NCI-H187 (cell line): ENCODE measurements around the gene MN1.

Source experiments
- DNase-seq, 2 experiments: peaks; one replicate each; lab custom pipeline; 2025; lab: John Stamatoyannopoulos, UW

The MN1 gene

DNA sequence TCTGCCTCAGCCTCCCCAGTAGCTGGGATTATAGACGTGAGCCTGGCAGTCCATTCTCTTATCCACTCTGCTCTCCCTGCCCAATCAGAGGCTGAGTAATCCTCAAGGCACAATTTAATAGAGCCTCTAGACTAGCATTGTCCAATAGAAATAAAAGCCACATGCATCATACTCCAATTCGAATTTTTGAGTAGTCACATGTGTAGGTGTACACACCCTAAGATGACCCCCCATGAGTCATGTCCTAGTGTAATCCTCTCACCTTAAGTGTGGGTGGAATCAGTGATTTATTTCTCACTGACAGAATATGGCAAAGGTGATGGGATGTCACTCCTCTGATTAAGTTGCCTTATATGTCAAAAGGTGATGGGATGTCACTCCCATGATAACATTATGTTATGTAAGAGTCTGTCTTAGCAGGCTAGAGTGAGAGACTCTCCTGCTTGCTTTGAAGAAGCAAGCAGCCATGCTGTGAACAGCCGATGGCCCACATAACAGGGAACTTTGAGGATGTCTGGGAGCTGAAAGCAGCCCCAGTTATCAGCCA, 61.3 kb downstream of the MN1 start:
- no peak for DNase-seq

DNA sequence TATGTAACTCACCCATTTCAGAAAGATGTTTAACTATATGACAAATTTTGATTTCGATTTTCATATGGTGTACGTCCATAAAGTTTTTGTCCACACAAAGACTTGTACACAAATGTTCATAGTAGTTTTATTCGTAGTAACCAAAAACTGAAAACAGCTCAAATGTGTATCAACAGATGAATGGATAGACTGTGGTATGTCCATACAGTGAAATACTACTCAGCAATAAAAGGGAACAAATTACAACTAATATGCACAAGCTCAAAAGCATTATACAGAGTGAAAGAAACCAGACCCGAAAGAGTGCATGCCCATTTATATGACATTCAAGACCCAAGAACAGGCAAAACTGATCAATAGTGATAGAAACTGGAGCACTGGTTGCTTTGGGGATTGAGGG, 64.0 kb downstream of the MN1 start:
- DNase-seq = no peak

DNA sequence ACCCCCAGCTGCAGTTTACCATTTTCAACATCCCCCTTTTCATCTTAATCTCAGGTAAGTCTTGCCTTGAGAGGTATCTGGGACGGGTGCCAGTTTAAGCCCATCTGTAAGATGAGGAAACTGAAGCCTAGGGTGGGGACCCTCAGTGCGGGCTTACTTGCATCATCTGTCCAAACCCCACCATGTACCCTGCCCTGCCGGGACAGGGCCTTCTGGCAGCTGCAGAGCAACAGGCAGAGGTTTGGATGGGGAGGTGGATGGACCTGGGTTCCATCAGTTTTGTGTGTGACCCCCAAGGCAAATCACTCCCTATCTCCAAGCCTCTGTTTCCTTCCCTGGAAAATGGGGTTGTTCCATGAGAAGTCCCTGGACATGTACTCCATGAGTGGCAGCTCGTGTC, 67.5 kb downstream of the MN1 start:
- DNase-seq = no peak

DNA sequence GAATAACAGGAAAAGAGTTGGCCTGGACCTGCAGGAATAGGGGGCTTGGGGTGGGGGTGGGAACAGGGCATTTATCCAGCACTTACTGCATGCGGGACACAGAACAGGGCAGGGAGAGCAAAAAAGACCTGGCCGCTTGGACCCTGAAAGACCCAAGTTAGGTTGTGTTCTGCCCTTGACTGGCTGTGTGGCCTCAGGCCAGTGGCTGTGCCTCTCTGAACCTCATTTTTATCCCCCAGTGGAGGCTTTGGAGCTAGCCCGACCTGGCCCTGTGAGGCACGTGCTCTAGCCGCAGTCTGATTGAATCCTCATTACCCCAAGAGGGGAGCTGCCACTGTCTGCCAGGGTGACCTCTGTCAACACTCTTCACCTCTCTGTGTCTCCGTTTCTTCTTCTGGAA, 68.7 kb downstream of the MN1 start:
- no peak for DNase-seq

DNA sequence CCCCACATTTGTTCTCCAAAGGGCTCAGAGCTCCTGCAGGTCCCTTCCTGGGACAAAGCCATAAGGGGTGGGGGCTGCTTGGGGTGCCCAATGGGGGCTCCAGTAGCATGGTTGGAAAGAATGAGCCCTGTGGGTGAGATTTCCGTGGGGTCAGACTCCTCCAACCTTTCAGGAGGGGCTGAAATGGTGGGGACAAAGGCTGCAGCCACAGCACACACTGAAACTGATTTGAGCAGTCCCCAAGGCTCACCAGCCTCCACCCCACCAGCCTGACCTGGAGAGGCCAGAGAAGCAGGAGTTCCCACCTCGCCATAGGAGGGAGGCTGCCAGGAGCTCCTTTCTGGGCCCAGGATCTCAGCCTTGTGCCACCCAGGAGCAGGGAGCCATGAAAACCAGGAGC, 69.2 kb downstream of the MN1 start:
- no peak for DNase-seq

DNA sequence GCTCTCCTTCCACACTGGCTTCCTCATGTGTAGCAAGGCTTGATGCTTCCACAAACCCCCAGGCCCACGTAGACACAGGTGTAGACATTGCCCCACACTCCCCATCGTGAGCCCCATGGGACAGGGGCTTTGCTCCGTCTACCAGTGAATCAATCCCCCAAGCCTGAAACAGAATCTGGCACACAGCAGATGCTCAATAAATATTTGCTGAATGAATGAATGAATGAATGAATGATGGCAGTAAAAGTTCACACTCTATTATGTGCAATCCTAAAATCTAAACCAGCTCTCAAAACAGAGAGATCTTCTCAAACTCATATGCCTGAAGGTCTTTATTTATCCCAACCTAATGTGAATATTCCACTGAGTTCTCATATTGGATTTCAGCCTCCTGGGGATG, 69.9 kb downstream of the MN1 start:
- no peak for DNase-seq

DNA sequence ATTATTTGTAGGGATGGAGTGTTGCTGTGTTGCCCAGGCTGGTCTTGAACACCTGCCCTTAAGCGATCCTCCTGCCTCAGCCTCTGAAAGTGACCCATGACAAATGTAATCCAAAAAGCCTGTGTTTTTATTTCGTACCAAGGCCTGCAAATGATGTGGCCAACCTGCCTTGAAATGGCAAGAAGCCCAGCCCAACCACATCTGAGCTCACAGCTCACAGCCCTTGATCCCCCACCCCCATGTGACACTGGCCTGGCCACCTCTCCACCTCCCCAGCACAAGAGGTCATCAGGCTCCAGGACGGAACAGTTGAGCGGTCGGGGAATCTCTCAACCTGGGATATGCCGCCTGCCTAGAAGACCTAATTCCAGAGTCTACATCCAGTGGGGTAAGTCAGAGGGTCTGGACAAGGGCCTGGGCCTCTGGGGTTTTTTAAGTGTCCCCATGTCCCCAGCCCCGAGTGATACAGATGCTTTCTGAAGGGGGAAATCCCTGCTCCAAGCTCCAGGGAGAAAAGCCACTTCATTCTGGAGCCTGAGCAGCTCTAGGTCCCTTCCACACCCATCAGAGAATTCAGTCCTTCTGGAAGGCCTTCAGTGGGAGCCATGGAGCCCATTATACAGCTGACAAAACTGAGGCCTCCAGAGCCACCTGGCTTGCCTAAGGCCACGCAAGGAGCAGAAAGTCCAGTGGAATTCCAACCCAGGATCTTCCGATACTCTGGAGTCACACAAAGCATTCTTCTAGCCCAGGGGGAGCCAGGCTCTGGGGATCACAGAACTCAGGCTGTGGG, 70.7 kb downstream of the MN1 start:
- no peak for DNase-seq

DNA sequence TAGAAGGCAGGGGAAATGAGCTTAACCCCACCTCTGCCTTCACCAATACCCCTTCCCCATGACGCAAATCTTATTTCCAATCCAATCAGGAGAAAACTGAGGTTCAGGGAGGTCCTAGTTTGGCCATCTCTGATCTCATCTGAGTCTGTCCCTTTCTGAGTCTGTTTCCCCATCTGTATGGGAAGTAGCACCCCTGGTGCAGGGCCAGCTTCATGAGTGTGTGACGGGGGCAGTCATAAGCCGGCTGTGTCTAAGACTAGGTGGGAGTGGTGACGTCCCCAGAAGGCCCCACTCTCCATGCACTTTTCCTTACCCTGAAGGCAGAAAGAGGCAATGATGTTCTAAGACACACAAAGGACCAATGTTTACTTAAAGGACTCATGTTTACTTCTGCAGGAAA, 72.3 kb downstream of the MN1 start:
- DNase-seq = no peak

DNA sequence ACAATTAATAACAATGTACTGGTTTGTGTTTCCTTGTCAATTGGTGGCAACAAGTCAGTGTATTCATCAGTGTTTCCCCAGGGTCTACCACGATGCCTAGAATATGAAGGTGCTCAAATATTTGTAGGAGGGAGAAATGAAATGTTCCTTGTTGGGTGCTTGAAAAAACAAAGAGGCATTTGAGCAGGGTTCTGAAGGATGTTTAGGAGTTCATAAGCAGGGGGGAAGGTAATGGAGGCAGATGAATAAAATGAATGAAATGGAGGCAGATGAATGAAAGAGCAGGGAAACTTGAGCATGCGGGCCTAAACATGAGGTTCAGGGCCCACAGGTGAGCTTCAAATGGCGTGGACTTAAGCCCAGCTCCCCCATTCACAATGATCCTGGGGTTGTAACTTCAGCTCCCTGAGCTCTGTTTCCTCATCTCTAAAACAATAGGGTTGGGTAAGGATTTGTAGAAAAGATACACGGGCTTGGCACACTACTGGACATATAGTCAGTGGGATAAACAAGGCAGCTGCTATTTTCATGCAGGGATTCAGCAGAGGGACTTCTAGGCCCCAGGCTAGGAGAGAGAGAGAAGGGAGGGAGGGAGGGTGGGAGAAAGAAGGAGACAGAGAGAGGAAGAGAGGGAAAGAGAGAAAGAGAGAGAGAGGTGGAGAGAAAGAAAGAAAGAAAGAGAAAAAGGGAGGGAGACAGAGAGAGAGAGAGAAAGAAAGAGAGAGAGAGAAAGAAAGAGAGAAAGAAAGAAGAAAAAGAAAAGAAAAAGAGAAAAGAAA, 73.7 kb downstream of the MN1 start:
- DNase-seq = no peak

DNA sequence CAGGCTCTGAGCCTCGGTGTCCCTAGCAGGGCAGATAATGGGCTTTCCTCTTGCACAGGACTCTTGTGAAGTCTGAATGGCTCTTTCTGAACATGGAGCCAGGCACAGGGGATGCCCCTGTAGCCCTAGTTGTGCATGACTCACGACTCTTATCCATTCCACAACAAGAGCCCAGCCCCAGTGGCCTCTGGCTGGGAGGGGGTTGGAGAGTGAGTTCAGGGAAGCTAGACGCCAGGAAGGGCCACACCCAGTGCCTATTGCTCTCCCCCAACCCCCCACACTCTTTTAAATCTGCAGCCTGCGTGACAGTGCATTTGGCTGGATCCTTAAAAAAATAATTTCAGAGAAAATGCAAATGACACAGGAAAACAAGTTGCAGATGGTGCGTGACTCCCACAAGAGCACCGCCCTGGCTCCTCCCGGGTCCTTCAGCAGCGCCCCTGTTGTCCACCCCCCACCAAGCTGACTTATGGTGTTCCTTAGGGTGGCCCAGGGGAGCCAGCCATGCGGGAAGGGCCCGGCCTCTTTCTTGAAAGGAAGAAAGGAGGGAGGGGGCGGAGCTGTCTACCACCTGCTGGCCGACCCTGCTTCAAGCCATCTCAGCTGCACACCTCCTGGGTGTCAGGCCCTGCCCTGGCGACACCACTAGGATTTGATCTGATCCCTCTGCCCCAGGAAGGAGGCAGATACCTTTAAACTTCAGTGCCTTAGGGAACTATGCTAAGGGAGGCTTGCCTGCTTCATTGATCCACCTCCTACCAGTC, 74.7 kb downstream of the MN1 start:
- no peak for DNase-seq

DNA sequence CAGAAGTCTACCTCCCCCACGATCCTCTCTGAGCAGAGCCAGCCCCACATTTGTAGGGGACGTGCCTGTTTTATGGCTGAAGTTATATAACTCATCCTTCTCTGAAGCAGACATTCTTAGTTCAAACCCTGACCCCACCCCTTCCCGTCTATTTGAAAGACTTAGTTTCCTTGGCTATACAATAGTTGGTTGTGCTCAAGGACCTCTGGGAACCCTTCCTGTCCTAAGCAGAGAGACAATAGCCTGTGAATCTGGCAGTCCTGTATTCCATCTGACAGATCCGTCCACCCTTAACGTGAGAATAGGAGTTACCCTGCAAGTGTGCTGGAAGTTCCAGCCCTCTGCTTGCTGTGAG, 75.2 kb downstream of the MN1 start:
- DNase-seq = no peak

DNA sequence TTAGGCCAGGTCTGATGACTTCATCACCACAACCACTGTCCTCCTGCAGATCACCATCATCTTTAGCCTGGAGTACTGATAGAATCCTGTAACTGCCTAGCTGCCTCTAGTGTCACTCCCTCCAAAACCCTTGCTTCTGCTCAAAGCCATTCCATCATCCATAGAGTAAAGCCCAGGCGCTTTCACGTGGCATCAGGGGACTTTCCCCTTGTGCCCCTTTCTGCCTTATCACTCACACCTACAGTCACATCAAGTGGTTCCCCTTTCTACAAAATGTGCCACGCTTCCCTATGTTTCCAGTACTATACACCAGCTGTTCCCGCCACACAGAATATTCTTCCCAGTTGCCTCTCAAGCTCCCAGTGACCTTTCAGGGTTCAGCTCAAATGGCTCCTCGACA, 75.9 kb downstream of the MN1 start:
- no peak for DNase-seq

DNA sequence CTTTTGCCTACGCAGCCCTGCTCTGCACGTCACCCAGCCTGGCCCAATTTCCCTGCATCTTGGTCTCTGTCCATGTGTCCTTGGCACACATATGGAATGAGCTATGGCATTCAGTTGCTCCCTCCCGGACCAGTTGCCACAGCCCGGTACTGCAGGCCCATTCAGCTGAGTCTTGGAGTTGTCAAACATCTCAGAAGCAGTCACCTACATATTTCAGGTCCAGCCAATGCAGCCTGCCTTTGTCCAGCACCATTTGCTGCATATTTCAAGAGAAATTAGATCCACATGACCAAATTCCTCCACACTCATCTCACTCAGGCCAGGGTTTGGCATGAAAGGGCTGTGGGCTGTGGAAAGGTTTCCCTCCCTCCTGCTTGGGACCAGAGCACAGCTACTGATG, 76.8 kb downstream of the MN1 start:
- DNase-seq = no peak

DNA sequence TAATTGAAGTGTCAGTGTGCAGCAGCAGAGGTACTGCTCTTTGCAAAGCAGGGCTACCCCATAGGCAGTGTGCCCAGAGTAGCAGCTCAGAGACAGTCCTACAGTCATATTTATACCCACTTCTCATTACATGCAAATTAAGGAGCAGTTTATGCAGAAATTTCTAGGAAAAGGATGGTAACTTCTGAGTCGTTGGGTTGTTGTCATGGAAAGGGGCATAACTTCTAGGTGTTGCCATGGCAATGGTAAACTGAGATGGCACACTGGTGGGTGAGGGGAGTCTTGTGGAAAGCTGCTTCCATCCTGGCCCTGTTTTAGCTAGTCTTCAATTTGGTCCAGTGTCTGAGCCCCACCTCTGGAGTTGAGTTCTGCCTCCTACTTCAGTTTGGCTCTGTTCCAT, 77.4 kb downstream of the MN1 start:
- DNase-seq = no peak

DNA sequence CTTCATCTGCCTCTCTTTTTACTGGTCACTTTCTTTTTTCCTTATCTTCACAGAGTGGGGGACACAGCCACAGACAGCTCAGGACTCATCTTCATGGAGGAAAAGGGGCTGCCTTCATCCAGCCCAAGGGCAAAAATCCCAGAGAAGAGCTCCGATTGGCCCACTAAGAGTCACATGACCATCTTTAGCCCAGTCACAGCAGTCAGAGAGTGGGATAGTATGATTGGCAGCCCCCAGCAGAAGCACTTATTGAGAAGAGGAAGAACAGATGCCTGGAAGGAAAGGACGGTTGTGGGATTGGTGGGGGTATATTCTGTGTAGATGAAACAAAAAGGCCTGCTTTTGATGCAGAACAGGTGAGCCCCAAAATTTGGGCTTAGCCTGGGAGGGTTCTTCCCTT, 77.8 kb downstream of the MN1 start:
- no peak for DNase-seq

DNA sequence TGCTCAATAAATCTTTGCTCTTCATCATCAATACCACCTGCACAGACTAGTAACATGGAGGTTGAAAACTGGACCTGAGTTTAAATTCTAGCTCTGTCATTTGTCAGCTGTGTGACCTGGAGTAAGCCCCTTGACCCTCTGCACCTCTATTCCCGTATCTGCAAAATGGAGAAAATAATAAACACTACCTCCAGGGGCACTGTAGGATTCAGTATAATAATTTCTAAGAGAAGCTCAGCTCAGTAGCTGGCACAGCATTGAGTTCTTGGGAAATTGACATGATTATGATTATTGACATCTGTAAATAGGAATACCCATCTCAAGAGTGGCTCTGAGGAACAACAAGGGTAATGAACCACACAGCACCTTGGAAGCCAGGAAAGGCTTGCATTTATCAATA, 78.4 kb downstream of the MN1 start:
- DNase-seq = no peak

DNA sequence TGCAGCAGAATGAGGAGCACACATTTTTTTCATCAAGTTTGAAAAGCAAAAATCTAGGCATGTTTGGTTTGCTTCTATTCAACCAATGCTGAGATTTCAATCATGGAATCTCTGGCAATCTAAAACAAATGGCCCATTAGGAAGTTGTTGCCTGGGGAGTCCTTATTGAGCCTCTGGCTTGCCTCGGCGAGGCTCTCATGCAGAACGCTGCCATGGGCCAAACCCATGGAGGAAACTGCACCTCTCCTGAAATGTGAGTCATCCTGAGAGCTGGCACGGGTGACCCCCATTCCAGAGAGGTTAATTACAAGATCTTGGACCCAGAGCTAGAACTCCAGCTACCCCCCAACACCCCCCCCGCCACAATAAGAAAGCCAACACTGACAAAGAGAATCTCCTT, 80.7 kb downstream of the MN1 start:
- DNase-seq = no peak

DNA sequence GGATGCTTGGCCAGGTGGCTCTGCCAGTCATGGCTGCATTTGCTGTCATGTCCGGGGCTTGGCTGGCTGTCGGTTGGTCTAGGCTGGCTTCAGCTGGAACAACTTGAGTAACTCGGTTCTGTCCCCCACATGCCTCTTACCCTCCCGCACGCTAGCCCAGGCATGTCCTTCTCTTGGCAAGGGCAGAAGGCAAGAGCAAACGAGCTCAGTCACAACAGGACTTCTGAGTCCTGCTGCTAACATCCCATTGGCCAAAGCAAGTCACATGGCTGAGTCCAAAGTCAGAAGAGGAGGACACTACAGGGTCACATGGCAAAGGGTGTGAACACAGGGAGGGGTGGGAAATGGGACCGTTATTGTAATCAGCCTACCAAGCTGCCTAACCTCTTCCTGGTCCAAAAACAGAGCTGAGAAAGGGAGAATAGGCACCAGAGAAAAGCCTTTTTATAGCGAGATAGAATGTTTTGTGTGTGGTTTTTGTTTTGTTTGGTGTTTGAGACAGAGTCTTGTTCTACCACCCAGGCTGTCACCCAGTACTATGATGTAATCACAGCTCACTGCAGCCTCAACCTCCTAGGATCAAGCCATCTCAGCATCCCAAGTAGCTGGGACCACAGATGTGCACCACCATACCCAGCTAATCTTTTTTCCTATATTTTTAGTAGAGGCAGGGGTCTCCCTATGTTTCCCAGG, 81.9 kb downstream of the MN1 start:
- no peak for DNase-seq

DNA sequence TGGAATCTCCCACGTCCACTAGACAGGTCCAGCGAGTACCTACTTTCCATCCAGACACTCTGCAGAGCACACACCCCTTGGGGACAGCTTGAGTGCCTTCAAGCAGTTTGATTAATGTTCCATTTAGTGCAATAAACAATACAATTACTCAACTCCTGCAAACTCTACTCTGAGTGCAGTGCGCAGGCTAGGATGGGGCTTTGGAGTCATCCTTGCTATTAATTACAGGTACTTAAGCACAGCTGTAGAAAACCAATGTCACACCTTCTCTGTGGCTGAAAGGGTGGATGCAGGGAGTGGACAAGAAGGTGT, 82.6 kb downstream of the MN1 start:
- DNase-seq = no peak

DNA sequence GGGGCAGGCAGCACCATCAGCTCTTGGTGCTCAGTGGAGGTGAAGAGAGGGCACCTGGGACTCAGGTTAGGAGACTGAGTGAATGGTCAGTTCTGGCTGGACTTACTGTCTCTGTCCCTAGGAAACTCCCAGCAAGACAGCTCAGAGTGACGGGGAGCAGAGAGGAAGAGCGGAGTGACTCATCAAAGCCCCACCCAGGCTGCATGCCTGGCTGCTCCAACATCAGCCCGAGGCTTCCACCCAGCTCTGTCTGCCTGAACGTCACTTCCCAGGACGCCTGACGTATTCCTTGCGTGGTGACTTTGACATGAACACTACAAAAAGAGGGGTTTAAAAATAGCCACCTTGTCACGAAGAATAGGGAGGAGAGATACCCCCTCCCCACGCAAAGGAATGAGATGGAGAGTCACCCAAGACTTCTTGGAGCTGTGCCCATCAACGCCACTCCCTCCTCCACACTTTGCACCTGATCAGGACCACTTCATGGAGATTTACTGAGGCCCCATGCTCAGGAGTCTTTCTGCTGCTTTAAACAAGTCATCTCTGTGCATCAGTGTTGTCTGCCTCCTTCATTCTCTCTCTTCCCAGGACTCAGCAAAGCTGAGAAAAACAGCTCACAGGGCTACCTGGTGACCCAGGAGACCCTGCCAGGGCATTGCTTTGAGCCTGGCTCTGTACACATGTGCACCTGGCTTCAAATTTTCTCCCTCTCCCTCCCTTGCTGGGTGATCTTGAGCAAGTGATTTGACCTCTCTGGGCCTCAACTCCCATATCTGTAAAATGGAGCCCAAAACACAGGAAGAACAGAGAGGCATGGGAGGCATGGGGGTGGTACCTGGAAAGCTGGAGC, 83.1 kb downstream of the MN1 start:
- DNase-seq = no peak

DNA sequence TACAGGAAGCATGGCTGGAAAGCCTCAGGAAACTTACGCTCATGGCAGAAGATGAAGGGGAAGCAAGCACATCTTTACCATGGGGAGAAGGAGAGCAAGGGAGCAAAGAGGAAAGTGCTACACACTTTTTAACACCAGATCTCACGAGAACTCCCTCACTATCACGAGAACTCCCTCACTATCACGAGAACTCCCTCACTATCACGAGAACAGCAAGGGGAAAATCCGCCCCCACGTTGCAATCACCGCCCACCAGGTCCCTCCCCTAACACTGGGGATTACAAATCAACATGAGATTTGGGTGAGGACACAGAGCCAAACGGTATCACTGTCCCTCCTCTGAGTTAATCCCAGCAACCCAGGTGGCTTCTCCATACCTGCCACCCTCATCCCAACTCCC, 84.5 kb downstream of the MN1 start:
- no peak for DNase-seq
